HCT116 (cell line): Measurements from ENCODE around the gene NRTN. TPM values are rescaled to one million over a fixed set of nuclear protein-coding genes. Genes with fewer than 3 reads are reported as not detected.

Experiments
- ATAC-seq: fragments of 200-7000 bp; cut with Tn5 transposase; 2 replicates; pipeline ENCODE4 v1.9.1; 2020; ENCODE audit warnings: mild to moderate bottlenecking, moderate library complexity
- BruUV-seq: library from RNA; stranded (reverse); fragments of 400-500 nt; replicated peaks from 2 replicates; lab custom pipeline; 2021; lab: Mats Ljungman, UMichigan
- CTCF ChIA-PET: fragments of 300-600 bp; sonication (Branson Sonifier 250); formaldehyde crosslinking; loops from one replicate; lab custom pipeline; 2021; ENCODE audit warnings: antibody characterized with exemption; lab: Charles Lee
- POLR2A ChIA-PET: fragments of 300-600, 350-600 bp; sonication (Branson Sonifier 250); formaldehyde crosslinking; loops from one replicate; lab custom pipeline; 2021; ENCODE audit warnings: antibody characterized with exemption; lab: Charles Lee
- RAD21 ChIA-PET, 2 experiments: fragments of 300-600 bp; sonication (Branson Sonifier 250); formaldehyde crosslinking; loops; one replicate each; lab custom pipeline; 2023; ENCODE audit warnings: low total read pairs in 2 of 2; ENCODE audit not compliant: uncharacterized antibody in 2 of 2, unreplicated experiment in 2 of 2, low non-redundant PET in 1 of 2; lab: Charles Lee
- DNase-seq: peaks from one replicate; pipeline ENCODE4 v3.0.0-alpha.2; 2010; ENCODE audit warnings: low read depth, low spot score
- H2AFZ ChIP-seq: fragments of 200-600 bp; shearing (Covaris generic), sonication (generic); 2 replicates; pipeline ENCODE4 v1.6.1; 2017; ENCODE audit warnings: low read depth, mixed run types, mixed read lengths, antibody characterized with exemption, low read length; ENCODE audit not compliant: poor library complexity, severe bottlenecking
- H3K27ac ChIP-seq: 2 replicates; pipeline ENCODE4 v1.5.1; 2012; ENCODE audit warnings: low read depth, low read length
- H3K27me3 ChIP-seq: fragments of 200-600 bp; sonication (generic); 2 replicates; pipeline ENCODE4 v1.6.1; 2016; ENCODE audit warnings: mixed run types, low read length, mixed read lengths; ENCODE audit not compliant: insufficient read depth
- H3K36me3 ChIP-seq, 2 experiments: fragments of 200-500 bp in 1 of 2; fragments of 200-600 bp in 1 of 2; sonication (Bioruptor generic) in 1 of 2; sonication (generic) in 1 of 2; 2 replicates each; pipeline versions ENCODE4 v1.5.1 to v1.6.1; 2014 to 2016; ENCODE audit warnings: low read length in 2 of 2, inconsistent platforms in 1 of 2, mixed read lengths in 1 of 2, mixed run types in 1 of 2; ENCODE audit not compliant: insufficient read depth in 2 of 2, control insufficient read depth in 1 of 2
- H3K4me1 ChIP-seq, 2 experiments: fragments of 200-600 bp in 1 of 2; sonication (generic) in 1 of 2; 2 replicates each; pipeline versions ENCODE4 v1.5.1 to v1.6.1; 2012 to 2017; ENCODE audit warnings: low read length in 2 of 2, inconsistent platforms in 1 of 2, mild to moderate bottlenecking in 1 of 2, mixed read lengths in 1 of 2, mixed run types in 1 of 2, moderate library complexity in 1 of 2; ENCODE audit not compliant: insufficient read depth in 2 of 2, control insufficient read depth in 1 of 2
- H3K4me2 ChIP-seq: fragments of 200-600 bp; sonication (generic); 2 replicates; pipeline ENCODE4 v1.6.1; 2017; ENCODE audit warnings: mixed run types, low read length, mixed read lengths
- H3K4me3 ChIP-seq, 2 experiments: fragments of 200-600 bp in 1 of 2; sonication (generic) in 1 of 2; replicated peaks in 1 of 2; 2 replicates each; pipeline ENCODE4 v1.5.1; 2011 to 2016; ENCODE audit warnings: low read length in 2 of 2, control low read depth in 1 of 2, low read depth in 1 of 2, mild to moderate bottlenecking in 1 of 2, mixed read lengths in 1 of 2, mixed run types in 1 of 2
- H3K79me2 ChIP-seq: fragments of 200-600 bp; sonication (generic); 2 replicates; pipeline ENCODE4 v1.6.1; 2017; ENCODE audit warnings: mild to moderate bottlenecking, mixed run types, low read length, moderate library complexity, mixed read lengths; ENCODE audit not compliant: insufficient read depth
- H3K9ac ChIP-seq: fragments of 200-600 bp; sonication (generic); 2 replicates; pipeline ENCODE4 v1.6.1; 2016; ENCODE audit warnings: low read length, mixed read lengths
- H3K9me2 ChIP-seq: fragments of 200-600 bp; sonication (generic), shearing (Covaris generic); 2 replicates; pipeline ENCODE4 v1.6.1; 2017; ENCODE audit warnings: mixed run types, mild to moderate bottlenecking, moderate library complexity; ENCODE audit not compliant: insufficient read depth
- H3K9me3 ChIP-seq, 2 experiments: fragments of 200-500 bp in 1 of 2; fragments of 200-600 bp in 1 of 2; sonication (Bioruptor generic) in 1 of 2; sonication (generic) in 1 of 2; 2 replicates each; pipeline ENCODE4 v1.6.1; 2014 to 2017; ENCODE audit warnings: low read length in 2 of 2, mixed read lengths in 2 of 2, inconsistent platforms in 1 of 2, low read depth in 1 of 2, mild to moderate bottlenecking in 1 of 2, mixed run types in 1 of 2, moderate library complexity in 1 of 2; ENCODE audit not compliant: control insufficient read depth in 1 of 2, insufficient read depth in 1 of 2
- H4K20me1 ChIP-seq: fragments of 200-600 bp; sonication (generic), shearing (Covaris generic); 2 replicates; pipeline ENCODE4 v1.6.1; 2017; ENCODE audit warnings: mixed run types, mild to moderate bottlenecking, moderate library complexity; ENCODE audit not compliant: insufficient read depth
- CBX3 ChIP-seq: IDR thresholded peaks from 2 replicates; pipeline ENCODE4 v1.6.1; 2012; ENCODE audit warnings: low read depth
- EGR1 ChIP-seq: IDR thresholded peaks from 2 replicates; pipeline ENCODE4 v1.6.1; 2012; ENCODE audit warnings: low read depth
- EZH2 ChIP-seq: fragments of 200-600 bp; sonication (generic); IDR thresholded peaks from 2 replicates; pipeline ENCODE4 v1.6.1; 2017; ENCODE audit warnings: antibody characterized with exemption, mixed run types
- EZH2phosphoT487 ChIP-seq: fragments of 200-600 bp; IDR thresholded peaks from 2 replicates; pipeline ENCODE4 v1.6.1; 2018; ENCODE audit warnings: antibody characterized with exemption, borderline replicate concordance
- FOSL1 ChIP-seq: IDR thresholded peaks from 2 replicates; pipeline ENCODE4 v1.6.1; 2012; ENCODE audit warnings: low read depth
- POLR2A ChIP-seq: IDR thresholded peaks from 2 replicates; pipeline ENCODE4 v1.7.0; 2011; ENCODE audit warnings: borderline replicate concordance; ENCODE audit not compliant: insufficient read depth, insufficient read length; ENCODE audit errors: extremely low read depth
- RAD21 ChIP-seq: IDR thresholded peaks from 2 replicates; pipeline ENCODE4 v1.6.1; 2012; ENCODE audit warnings: low read depth, mild to moderate bottlenecking
- SIN3A ChIP-seq: IDR thresholded peaks from 2 replicates; pipeline ENCODE4 v1.6.1; 2012; ENCODE audit warnings: low read depth
- TCF7L2 ChIP-seq: IDR thresholded peaks from 2 replicates; pipeline ENCODE4 v1.7.0; 2011; ENCODE audit warnings: borderline replicate concordance, inconsistent platforms; ENCODE audit not compliant: insufficient read depth, insufficient read length; ENCODE audit errors: extremely low read depth
- YY1 ChIP-seq: IDR thresholded peaks from 2 replicates; pipeline ENCODE4 v1.6.1; 2011; ENCODE audit warnings: low read length, low read depth, moderate library complexity, mild to moderate bottlenecking; ENCODE audit not compliant: insufficient replicate concordance; ENCODE audit errors: extremely low read depth
- ZFX ChIP-seq: fragments of 450-650 bp; IDR thresholded peaks from 2 replicates; pipeline ENCODE4 v1.6.1; 2017
- intact Hi-C: fragments of 100-400 bp; cut with micrococcal nuclease; formaldehyde crosslinking; loops from 2 replicates; pipeline ENCODE4 v1.10.0; 2022
- total RNA-seq: library from RNA; stranded (reverse); gene quantifications from one replicate; pipeline ENCODE4 v1.2.1, GENCODE V29; 2021; ENCODE audit not compliant: unreplicated experiment
- TF ChIP-seq, protein P1 (sequence below), 3 experiments: fragments of 200-600 bp in 1 of 3; sonication (generic) in 1 of 3; IDR thresholded peaks in 2 of 3; conservative IDR thresholded peaks in 1 of 3; 2 replicates each; pipeline ENCODE4 v1.5.1; 2012 to 2017; ENCODE audit warnings: low read depth in 2 of 3, low read length in 2 of 3, antibody characterized with exemption in 1 of 3, borderline replicate concordance in 1 of 3, control low read depth in 1 of 3, mild to moderate bottlenecking in 1 of 3, mixed read lengths in 1 of 3, mixed run types in 1 of 3, moderate library complexity in 1 of 3; ENCODE audit not compliant: insufficient read depth in 1 of 3
- TF ChIP-seq, protein P2 (sequence below): IDR thresholded peaks from 2 replicates; pipeline ENCODE4 v1.6.1; 2012

The NRTN gene
- total RNA-seq, 1 experiment from 2014 or later, result 11.5 TPM

DNA sequence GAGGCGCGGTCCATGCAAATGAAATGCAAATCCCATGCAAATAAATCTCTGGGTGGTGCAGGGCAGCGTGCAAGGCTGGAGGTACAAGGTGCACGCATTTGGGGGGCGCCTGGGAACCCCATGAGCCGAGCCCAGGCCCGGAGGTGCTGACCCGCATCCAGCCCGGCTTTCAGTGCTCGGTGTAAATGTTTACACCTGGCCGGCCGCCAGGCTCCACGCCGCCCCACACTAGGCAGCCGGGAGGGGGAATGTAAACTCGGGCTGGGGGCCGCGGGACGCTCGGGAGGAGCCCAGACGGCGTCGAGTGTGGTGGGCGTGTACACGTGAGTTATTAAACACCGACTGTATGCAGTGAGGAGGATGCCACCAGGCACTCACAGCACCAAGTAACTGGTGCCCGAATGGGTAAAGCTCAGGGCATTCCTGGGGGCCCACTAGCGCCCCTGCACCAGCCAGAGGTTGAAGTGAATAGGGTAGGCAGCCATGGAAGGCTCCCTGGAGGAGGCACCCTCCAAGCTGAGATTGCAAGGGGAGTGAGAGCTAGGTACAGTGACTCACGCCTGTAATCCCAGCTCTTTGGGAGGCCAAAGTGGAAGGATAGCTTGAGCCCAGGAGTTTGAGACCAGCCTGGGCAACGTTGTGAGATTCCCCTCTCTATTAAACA, 17.4 kb downstream of the NRTN start:
- Histone ChIP-seq H3K9ac (no peak overlapping the region), H3K4me3 (no peak overlapping the region)
- no peak for DNase-seq
- RAD21 ChIA-PET, result interaction anchor here in 1 of 2 experiments (1.7 kb wide), 1 partner anchor 18 kb away, joined by 7 read pairs; the partner anchor contains the start of gene NRTN
- intact Hi-C loops, result no loop called here
- TF ChIP-seq RAD21 (no peak), CBX3 (no peak), YY1 (no peak), TCF7L2 (no peak), EGR1 (no peak), POLR2A (no peak), FOSL1 (no peak), EZH2 (no peak), ZFX (no peak), SIN3A (no peak), EZH2phosphoT487 (no peak)
- TF ChIP-seq, protein P1, sequence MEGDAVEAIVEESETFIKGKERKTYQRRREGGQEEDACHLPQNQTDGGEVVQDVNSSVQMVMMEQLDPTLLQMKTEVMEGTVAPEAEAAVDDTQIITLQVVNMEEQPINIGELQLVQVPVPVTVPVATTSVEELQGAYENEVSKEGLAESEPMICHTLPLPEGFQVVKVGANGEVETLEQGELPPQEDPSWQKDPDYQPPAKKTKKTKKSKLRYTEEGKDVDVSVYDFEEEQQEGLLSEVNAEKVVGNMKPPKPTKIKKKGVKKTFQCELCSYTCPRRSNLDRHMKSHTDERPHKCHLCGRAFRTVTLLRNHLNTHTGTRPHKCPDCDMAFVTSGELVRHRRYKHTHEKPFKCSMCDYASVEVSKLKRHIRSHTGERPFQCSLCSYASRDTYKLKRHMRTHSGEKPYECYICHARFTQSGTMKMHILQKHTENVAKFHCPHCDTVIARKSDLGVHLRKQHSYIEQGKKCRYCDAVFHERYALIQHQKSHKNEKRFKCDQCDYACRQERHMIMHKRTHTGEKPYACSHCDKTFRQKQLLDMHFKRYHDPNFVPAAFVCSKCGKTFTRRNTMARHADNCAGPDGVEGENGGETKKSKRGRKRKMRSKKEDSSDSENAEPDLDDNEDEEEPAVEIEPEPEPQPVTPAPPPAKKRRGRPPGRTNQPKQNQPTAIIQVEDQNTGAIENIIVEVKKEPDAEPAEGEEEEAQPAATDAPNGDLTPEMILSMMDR (IDR thresholded peaks at IDR 0.05 in 2 of 3, conservative IDR thresholded peaks at IDR 0.05 in 1 of 3; ENCODE audit: borderline replicate concordance in 1 of 3, insufficient read depth in 1 of 3, low read depth in 2 of 3, low read length in 2 of 3), result no peak
- TF ChIP-seq, protein P2, sequence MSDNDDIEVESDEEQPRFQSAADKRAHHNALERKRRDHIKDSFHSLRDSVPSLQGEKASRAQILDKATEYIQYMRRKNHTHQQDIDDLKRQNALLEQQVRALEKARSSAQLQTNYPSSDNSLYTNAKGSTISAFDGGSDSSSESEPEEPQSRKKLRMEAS, result no peak
- TF ChIP-seq, all 23 proteins: peak for 0
- Histone ChIP-seq H2AFZ (no peak overlapping the region), H3K4me1 (peaks cover 12 to 16% of the 10 kb centered on the region in 2 experiments), H3K9me3 (no peaks in the 10 kb centered on the region), H3K27me3 (no peaks in the 10 kb centered on the region), H3K27ac (no peak overlapping the region), H3K9me2 (no peaks in the 10 kb centered on the region), H3K79me2 (no peaks in the 10 kb centered on the region), H4K20me1 (no peaks in the 10 kb centered on the region), H3K36me3 (no peaks in the 10 kb centered on the region), H3K4me2 (no peak overlapping the region)
- ChIA-PET CTCF (interaction anchor here (1.7 to 5.1 kb wide), 2 partner anchors 18 to 28 kb away, joined by 4 to 45 read pairs; partner anchors contain the start of gene NRTN), POLR2A (no interaction called here)
- no TSS peak for BruUV-seq
- no peak for ATAC-seq
